Activated CD8-positive, alpha-beta memory T cell treated with anti-CD3 and anti-CD28 coated beads, Interleukin-2, amount 50 U/mL, for 4 hours (primary cell): ENCODE results near the gene FANCC.
"Not testable (repeated sequence)": the region's sequence is repeated elsewhere in the genome, so short reads cannot be mapped to it uniquely, and the experiment has no call there.

ENCODE experiments used
- DNase-seq: peaks from one replicate; pipeline ENCODE4 v3.0.0-alpha.2; 2020

FANCC gene

DNA sequence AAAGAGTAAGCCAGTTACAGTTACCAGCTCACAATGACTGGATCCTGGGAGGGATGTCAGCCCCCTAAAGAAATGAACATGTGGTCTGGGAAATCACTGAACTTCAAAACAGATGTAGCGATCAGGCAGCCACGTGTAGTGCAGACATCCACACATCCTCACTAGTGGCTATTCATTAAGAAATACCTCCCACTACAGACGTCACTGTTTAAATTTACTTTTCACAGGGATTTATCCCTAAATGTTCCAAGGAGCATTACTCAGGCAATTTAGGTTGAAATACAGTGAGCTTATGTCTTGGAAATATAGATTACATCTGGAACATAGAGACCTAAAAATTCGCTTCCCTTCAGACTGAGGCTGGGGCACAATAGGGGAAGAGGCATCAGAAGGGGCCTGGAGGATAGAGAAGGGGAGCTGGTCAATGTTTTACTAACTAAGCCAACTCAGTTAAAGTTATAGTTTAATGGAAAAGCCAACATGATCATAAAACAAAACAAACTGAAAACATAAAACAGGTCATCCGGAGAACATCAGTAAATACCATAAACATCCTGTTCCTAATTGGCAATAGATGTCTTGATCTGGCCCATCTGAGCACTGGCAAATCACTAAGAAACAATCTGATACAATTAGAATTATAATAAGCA, 92.3 kb downstream of the FANCC start:
- no peak for DNase-seq

DNA sequence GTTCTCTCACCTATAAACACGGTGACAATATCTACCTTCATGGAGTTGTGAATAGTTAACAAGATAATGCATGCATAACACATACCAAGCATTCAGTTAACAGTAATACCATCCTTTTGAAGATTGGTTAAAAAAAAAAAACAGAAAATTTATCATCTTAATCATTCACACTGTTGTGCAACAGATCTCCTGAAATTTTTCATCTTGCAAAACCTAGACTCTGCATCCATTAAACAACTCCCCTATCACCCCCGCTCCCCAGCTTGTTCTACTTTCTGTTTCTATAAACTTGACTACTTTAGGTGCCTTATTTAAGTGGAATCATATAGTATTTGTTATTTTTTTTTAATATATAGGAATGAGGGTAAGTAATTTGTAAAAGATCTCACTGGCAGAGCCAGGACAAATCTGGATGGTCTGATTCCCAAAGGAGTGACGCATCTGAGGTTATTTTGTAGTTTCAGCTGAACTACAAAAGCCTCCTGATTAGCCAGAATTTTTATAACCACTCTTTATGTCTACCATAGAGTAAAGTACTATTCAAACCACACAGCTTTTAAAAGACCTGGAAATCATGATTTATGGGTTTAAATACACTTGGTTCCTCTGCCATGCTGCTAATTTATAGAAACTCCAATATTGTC, 93.0 kb downstream of the FANCC start:
- DNase-seq = no peak

DNA sequence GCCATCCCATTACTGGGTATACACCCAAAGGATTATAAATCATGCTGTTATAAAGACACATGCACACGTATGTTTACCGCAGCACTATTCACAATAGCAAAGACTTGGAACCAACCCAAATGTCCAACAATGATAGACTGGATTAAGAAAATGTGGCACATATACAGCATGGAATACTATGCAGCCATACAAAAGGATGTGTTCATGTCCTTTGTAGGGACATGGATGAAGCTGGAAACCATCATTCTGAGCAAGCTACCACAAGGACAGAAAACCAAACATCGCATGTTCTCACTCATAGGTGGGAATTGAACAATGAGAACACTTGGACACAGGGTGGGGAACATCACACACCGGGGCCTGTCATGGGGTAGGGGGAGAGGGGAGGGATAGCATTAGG, 97.2 kb downstream of the FANCC start:
- DNase-seq = not testable (repeated sequence)

DNA sequence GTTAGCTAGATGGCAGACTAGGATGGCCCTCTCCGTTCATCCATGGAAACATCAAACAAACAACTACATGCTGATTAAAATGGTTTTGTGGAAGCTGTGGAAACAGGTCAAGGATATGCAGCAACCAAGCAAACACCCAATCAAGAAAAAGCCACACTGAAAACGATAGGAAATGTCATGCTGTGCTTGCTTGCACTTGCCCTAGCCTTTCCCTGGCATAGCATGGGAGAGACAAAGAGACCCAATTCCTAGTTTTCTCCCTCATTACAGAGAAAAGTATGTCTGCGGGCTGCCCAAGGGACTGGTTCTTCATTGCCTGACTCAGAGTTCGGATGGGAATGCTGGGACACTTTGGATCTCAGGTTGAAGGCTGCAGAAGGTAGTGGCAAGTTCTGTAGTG, 98.7 kb downstream of the FANCC start:
- DNase-seq = no peak

DNA sequence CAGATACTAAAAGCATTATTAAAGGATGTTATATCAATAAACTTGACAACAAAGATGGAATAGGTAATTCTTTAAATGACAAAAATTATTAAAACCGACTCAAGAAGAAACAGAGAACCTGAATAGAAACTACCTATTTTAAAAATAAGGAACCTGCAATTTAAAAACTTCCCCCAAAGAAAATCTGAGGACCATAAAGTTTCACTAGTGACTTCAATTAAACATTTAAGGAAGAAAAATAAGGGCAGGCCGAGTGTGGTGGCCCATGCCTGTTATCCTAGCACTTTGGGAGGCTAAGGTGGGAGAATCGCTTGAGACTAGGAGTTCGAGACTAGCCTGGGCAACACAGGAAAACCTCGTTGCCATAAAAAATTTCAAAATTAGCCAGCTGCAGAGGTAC, 99.6 kb downstream of the FANCC start:
- no peak for DNase-seq

DNA sequence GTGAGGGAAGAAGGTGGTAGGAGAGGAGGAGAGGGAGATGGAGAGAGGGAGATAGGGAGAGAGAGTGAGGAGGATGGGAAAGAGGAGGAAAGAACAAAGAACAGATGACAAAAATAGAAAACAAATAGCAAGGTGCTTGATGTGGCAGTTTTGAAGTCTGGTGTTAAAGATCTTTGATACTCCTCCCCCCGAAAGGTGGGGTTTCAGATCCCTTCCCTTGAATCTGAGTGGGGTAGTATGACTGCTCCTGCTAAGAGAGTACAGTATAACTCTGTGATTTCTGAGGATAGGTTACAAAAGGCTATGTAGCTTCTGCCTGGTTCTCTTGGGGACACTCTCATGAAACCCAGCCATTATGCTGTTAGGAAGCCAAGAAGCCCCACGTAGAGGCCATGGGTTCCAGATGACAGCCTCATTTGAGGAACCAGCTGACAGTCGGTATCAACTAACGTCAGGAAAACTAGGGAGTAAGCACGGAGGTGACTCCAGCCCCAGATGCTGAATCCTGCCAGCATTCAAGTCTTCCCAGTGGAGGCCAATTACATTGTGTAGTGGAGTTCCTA, 102.1 kb downstream of the FANCC start:
- no peak for DNase-seq

DNA sequence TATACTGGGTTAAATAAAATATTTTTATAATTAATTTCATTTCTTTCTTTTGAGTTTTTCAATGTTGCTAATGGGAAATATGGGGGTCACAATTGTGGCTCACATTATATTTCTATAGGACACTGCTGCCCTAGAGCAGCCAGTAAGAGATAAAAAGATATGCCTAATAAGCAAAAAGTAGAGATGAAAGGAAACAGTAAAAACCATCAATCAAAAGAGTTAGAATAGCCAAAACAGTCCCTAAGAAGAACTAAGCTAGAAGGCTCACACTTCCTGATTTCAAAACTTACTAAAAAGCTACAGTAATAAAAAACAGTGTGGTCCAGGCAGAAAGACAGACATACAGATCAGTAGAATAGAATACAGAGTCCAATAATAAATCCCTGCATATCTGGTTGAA, 104.4 kb downstream of the FANCC start:
- DNase-seq = no peak

DNA sequence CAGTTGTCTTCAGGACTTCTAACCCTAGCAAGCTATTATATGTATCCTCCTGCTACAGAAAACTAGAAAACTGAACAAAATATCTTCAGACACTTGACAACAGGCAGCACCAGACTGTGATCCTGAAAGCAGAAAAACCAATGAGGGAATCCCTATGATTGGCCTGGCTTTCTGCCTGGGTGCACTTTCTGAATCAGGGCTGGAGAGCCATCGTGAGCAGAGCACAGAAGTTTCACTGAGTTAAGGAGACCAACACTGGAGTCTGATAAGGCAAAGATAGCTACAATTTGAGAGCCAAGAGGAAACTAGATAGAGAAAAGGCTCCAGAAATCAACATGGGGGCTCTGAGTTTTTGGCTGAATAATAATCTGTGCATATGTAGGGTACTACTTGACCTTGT, 106.5 kb downstream of the FANCC start:
- DNase-seq = no peak

DNA sequence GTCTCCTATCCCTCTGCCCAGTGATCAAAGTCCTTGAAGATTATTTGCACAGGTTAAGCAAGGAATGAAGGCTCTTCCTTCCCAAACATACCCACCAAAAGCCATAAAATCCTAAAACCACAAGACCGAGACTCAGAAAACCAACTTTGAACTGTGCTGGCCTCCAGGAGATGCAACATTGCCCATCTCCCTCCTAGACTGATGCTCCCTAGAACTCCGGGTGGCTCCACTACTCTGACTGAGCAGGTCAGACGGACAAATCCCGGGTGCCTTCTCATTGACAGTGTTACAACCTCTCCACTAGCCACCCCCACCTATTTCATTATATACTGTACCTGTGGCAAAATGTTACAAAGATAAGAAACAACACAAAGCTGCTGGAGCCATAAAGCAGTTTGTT, 110.1 kb downstream of the FANCC start:
- DNase-seq = no peak

DNA sequence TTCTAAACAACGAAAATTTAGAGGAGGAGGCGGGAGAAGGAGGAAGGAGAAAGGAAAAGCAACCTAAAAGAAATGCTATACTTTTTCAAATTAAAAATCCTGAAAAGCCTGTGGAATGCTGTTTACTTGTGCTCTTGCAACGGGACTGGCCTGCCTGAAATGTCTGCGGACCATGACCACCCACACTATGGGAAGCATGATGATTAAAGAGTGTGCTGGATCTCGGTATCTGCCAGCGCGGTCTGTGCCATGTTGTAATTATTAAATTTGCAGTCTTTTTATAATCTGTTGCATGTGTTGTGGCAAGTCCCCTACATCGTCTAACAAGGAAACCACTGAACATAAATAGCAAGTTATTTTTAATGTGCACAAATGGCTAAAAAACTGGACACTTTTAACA, 111.4 kb downstream of the FANCC start:
- DNase-seq = no peak

DNA sequence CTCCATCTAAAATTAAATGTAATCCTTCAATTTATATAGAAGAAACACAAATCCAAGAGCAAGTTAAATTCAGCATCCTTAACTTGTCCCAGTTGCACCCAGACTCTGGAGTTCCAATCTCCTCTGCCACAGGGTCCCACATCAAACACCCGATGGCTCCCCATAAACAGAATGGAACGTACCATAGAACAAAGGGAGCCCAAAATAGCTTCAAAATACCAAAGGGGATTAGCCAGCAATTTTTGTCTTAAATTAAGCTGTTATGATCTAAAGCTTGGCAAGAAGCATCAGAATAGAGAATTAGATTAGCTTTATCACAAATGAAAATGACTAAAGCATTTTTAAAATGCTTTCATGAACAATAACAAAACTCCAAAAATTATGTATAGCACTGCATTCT, 112.8 kb downstream of the FANCC start:
- DNase-seq = no peak

DNA sequence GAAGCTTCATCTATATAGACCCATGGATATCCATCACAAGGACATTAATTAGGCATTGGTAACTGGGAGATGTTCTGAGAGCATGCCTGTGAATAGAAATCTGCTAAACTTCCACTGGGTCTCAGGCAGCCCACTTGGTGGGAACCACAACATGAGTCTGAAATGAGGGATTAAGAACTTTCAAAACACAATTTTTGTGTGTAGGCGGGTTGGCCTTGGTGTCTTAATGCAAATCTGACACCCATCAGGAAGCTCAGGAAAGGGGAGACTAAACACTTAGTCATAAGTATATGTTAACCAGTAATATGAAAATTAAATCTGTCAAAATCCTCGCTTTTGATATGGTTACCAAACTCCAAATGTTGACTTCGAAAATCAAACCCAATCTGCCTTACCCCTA, 113.2 kb downstream of the FANCC start:
- DNase-seq = no peak

DNA sequence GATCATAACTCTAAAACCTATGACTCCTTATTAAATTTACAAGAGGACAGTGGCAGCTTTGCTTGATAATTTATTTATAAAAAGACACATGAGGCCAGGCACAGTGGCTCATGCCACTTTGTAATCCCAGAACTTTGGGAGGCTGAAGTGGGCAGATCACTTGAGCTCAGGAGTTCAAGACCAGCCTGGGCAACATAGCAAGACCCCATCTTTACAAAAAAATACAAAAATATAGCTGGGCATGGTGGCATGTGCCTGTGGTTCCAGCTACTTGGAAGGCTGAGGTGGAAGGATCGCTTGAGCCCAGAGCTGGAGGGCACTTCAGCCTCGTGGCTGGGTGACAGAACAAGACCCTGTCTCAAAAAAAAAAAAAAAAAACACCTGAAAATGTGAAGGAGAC, 114.5 kb downstream of the FANCC start:
- not testable (repeated sequence) for DNase-seq

DNA sequence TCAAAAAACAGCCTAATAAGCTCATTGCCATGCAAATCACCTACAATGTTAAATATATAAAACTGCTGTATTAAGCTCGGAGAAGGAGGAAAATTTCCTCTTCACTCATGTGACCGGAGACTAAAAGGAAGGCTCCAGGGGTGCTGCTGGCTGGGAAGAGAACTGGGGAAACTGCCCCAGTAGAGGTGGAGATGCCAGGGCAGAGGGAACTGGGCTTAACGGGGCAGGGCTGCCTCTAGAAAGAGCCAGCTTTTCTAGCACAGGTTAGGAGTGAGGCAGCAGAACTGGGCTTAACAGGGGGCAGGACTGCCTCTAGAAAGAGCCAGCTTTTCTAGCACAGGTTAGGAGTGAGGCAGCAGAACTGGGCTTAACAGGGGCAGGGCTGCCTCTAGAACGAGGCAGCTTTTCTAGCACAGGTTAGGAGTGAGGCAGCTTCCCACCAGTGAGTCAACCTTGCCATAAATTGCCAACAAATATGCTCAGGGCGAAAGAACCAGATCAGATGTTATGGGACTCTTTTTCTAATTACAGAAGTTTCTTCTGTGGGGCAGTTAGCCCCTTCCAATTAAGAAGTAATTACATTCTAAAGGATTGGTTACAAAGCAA, 115.3 kb downstream of the FANCC start:
- no peak for DNase-seq

DNA sequence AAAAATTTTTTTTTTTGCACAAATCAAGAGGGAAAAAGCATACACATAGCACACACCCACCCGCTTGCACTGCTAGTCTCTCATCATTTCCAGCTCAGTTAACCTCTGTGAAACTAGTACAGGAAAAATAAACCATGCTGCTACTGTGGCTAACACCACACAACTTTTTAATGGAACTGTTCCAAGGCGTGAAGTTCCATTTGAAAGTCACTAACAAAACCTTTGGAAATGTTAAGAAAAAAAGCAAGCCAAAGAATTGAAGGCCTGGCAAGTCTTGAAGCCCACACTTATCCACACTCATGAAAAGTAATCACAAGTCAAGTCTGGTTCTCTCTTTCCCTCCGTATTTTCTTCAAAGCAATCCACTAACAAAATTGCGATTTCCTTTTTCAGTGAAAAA, 116.3 kb downstream of the FANCC start:
- DNase-seq = no peak

DNA sequence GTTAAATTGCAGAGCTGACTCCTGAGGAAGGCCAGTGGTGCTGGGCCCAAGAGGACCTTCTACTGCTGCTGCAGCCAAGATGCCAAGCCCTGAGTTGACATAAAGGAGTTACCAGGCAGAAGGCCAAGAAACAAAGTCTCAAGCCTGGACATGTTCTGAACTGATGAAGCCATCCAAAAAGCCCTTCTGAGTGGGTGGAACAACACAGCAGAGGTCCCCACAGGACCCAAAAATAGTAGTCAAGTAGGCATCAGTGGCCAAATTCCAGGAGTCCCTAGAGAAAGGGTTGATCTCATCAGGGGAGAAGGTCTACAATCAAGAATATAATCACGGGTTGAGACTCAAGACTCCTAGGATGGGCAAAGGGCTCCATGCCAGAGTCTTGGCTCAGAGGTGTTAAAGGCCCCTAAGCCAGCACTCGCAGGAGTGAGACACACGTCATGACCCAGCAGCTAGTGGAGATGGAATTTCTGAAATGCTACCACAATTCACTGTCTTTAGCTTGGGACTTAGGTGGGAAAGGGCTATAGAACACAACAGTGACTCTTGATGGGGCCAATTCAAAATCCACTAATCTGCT, 119.7 kb downstream of the FANCC start:
- no peak for DNase-seq

DNA sequence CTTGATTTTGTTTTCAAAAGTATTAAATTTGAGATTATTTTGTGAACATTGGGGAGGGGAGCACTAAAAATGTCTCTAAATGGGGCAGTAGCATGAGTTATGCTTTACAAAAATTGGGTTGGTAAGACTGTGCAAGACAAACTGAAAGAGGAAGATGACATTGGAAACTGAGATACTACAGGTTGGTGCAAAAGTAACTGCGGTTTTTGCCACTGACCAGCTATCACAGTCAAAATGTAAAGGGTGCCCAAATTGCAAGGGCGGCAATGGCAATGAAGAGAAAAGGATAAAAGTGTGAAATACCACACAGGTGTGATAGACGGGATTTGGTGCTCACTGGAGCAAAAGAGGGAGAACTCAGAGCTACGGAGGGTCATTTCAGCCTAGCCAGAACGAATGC, 124.0 kb downstream of the FANCC start:
- DNase-seq = no peak

DNA sequence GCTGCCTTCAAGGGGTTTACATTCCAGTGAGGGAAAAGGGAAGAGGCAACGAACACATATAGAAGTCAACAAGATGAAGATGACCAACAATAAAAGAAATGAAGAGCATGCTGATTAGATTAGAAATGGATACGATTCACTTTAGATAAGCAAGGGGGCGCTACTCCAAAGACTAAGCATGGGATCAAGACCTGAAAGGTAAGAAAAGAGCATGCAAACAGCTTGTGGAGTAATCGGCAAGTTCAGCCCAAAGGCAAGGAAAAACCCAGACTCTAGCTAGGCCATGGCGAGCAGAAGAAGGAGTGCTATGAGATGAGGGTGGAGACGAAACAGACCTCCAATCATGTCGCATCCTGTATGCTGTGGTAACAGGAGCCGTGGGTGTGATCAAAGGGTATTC, 124.4 kb downstream of the FANCC start:
- no peak for DNase-seq

DNA sequence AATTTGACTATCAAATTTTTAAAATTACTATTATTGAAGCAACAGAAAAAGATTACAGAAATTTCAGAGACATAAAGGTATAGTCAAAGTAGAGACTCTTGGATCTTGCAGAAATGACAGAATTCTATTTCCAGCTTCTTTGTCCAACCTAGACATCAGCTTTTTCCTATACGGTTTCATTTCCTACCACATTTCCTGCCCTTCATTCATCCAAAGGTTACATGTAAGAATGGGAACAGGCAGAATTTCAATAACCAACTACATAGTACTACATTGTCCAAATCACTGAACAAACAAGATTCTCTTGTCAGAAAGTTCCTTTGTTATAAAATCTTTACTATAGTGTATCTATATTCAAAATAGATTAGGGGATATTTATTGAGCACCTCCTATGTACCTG, 124.9 kb downstream of the FANCC start:
- DNase-seq = no peak

DNA sequence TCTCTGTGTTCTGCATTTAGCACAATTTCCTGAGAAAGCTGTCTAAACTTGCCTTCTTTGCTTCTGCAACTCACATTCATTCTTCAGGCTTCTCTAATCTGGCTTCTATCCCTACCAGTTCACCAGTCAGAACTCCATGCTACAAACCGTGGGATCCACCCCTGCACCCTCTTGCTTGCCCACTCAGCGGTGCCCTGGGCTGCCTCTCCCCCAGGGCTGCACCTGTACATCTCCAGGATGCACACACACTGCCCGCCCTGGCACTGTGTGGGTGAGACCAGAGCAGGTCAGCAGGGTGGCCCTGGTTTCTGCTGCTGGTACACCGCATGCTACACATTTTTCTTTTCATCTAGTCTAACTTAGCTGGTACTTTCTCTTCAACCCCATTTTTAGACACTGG, 127.1 kb downstream of the FANCC start:
- no peak for DNase-seq

DNA sequence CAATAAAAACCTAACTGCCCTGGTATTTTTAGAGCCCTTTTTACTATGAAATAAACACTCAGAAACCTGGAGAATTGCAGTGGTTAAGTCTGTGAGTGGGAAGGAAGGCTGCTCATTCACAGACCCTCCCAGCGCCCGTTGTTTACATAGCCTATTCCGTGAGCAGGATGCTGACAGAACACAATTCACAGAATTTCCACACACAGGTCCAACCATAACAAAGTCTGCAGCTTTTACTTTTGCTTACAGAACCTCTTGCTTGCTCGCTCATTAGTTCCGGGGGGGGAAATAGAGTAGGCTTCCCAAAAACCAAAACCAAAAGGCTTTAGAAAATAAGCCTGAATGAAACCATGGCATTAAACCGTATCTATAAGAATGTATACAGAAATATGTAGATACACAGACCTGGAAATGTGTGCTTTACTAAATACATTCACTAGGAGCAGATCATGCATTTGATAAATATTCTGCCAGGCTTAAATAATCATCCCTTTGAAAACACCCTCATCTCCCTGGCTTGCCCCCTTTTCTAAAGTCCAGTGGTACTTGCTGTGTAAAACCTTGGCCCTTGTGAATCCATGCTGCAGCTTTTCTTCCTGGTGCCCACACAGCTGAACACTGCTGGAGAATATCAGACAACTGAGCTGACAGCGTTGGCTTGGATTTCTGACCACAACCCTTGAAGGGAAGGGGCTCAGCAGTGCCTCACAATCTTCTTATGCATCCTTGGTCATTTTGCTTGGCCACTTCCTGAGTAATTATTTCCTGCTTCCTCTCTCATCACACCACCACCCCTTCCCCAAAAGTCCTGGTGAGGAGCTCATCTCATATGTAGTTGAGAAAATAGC, 128.0 kb downstream of the FANCC start:
- DNase-seq = no peak

DNA sequence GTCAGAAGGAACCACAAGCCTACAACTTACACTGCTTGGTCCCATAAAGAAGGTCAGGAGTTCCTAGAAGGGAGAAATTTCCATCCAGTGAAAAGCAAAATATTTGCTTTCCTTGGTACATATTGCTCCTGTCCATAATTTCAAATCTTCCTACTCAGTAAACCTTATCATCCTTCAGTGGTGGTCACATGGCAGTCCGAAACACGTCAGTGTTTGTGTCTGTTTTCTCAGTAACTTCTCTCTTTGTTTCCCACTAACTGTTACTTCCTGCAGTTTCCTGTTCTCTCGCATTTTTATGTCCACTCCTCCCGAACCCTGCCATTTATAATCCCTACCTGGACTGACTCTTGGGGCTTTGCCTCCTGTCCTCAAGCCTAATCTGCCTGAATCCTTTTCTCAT, 129.1 kb downstream of the FANCC start:
- DNase-seq = no peak

DNA sequence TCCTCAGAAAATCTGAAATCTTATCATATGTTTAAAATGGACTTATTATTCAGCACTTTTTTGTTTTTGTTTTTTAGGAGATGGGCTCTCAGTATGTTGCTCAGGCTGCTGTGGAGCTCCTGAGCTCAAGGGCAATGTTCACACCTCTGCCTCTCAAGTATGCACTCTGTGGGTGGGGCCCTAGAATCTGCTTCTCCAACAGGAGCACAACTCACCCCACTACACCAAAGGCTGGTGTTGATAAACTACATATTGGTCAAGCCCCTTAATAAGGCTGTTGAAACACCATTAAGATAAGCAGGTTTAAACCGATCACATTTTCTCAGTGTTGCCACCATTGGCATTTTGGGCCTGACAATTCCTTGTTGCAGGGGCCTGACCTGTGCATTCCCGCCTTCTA, 131.6 kb downstream of the FANCC start:
- DNase-seq = no peak
